Hypothalamus (tissue), 51 donors: ENCODE measurements around the gene VSIG8.

Experiments used
- DNase-seq, 51 donors: peaks; one replicate each; lab custom pipeline; 2025; lab: John Stamatoyannopoulos, UW

The VSIG8 gene

GRCh38 chr1:159831412-159832141, 30.9 kb downstream of the VSIG8 start:
- peak in 1 of 51 donors; percentile 11 for DNase-seq

- DNase-seq: no peak
These were observed 31.7 kb downstream of the VSIG8 start for GRCh38 chr1:159830722-159831121.

GRCh38 chr1:159829822-159830465, 32.5 kb downstream of the VSIG8 start:
- no peak for DNase-seq

- DNase-seq: peak in 20 of 51 donors; percentile 3 to 37 (median 14)
These were observed 33.2 kb downstream of the VSIG8 start for GRCh38 chr1:159829273-159829634.

- DNase-seq: no peak
These were observed 33.7 kb downstream of the VSIG8 start for GRCh38 chr1:159828581-159829272.

GRCh38 chr1:159828176-159828575, 34.3 kb downstream of the VSIG8 start:
- DNase-seq: no peak

GRCh38 chr1:159827549-159827948, 34.9 kb downstream of the VSIG8 start:
- no peak for DNase-seq

- DNase-seq: no peak
These were observed 35.4 kb downstream of the VSIG8 start for GRCh38 chr1:159827102-159827490.

GRCh38 chr1:159826441-159827101, 35.9 kb downstream of the VSIG8 start, which contains the start of gene SLAMF8:
Gene SLAMF8 (plus strand): TSS chr1:159826873. CDS start chr1:159826899, 26 bp downstream.
- peak in 9 of 51 donors; percentile 1 to 25 (median 10) for DNase-seq

GRCh38 chr1:159825564-159825963, 36.9 kb downstream of the VSIG8 start:
- no peak for DNase-seq

GRCh38 chr1:159823406-159823805, 39.1 kb downstream of the VSIG8 start:
- no peak for DNase-seq

GRCh38 chr1:159821171-159821867, 41.1 kb downstream of the VSIG8 start:
- peak in 7 of 51 donors; percentile 4 to 76 (median 6) for DNase-seq

- no peak for DNase-seq
These were observed 45.0 kb downstream of the VSIG8 start for GRCh38 chr1:159817276-159818041.

GRCh38 chr1:159815926-159816325, 46.5 kb downstream of the VSIG8 start:
- DNase-seq: no peak

- no peak for DNase-seq
These were observed 57.5 kb downstream of the VSIG8 start for GRCh38 chr1:159804924-159805323.
